Body of pancreas (tissue), 4 donors: ENCODE measurements around the gene WSB1. TPM values are rescaled to one million over a fixed set of nuclear protein-coding genes. Genes with fewer than 3 reads are reported as not detected.

Source experiments
- ATAC-seq: fragments of 150-250 bp; one replicate; pipeline ENCODE4 v1.9.1; 2016
- DNase-seq, 4 donors: peaks; one replicate each; pipeline ENCODE4 v3.0.0-alpha.2; 2019
- H3K27ac ChIP-seq, 4 donors: fragments of 200-600 bp; sonication (generic); 1 replicate in 3 of 4; 2 replicates in 1 of 4; pipeline versions ENCODE4 v1.5.1 to v1.6.1; 2016 to 2019; ENCODE audit warnings: mild to moderate bottlenecking in 1 of 4, mixed read lengths in 1 of 4, moderate library complexity in 1 of 4
- H3K27me3 ChIP-seq, 2 donors: fragments of 200-600 bp; sonication (generic); one replicate each; pipeline ENCODE4 v1.6.0; 2016; ENCODE audit warnings: mild to moderate bottlenecking in 1 of 2
- H3K36me3 ChIP-seq, 2 donors: fragments of 200-600 bp; sonication (generic); replicated peaks in 1 of 2; 2 replicates each; pipeline ENCODE4 v1.5.1; 2016; ENCODE audit warnings: low read depth in 2 of 2; ENCODE audit not compliant: insufficient read depth in 1 of 2
- H3K4me1 ChIP-seq: fragments of 200-600 bp; sonication (generic); one replicate; pipeline ENCODE4 v1.6.0; 2016
- H3K4me3 ChIP-seq, 2 donors: fragments of 200-600 bp; sonication (generic); 1 replicate in 1 of 2; 2 replicates in 1 of 2; pipeline ENCODE4 v1.5.1; 2016 to 2019
- H3K9me3 ChIP-seq, 3 donors: fragments of 200-600 bp; sonication (generic); 1 replicate in 2 of 3; 2 replicates in 1 of 3; pipeline ENCODE4 v1.5.1; 2016
- CTCF ChIP-seq, 7 experiments: fragments of 450-650 bp in 4 of 7; fragments of 200-600 bp in 3 of 7; sonication (generic) in 3 of 7; IDR thresholded peaks; one replicate each; pipeline ENCODE4 v1.5.1; 2016 to 2019; ENCODE audit warnings: antibody characterized with exemption in 7 of 7
- POLR2A ChIP-seq, 3 donors: fragments of 450-650 bp; IDR thresholded peaks; one replicate each; pipeline ENCODE4 v1.6.1; 2016; ENCODE audit warnings: antibody characterized with exemption in 3 of 3, mild to moderate bottlenecking in 2 of 3
- WGBS, 2 donors: methylation state at CpG; one replicate each; pipeline ENCODE4 v1.1.5; 2017; 5-methylcytosine and 5-hydroxymethylcytosine counted together
- intact Hi-C: fragments of 100-400 bp; cut with DNase I; formaldehyde crosslinking; loops from one replicate; pipeline ENCODE4 v1.15.1; 2023
- total RNA-seq, 2 donors: library from RNA; depleted of rRNA; stranded (reverse); fragments of >200 nt; gene quantifications; one replicate each; pipeline ENCODE4 v1.1.0, GENCODE V29; 2016

The WSB1 gene
- total RNA-seq, 2 donors from 2014 or later, result 106 to 147 TPM

DNA sequence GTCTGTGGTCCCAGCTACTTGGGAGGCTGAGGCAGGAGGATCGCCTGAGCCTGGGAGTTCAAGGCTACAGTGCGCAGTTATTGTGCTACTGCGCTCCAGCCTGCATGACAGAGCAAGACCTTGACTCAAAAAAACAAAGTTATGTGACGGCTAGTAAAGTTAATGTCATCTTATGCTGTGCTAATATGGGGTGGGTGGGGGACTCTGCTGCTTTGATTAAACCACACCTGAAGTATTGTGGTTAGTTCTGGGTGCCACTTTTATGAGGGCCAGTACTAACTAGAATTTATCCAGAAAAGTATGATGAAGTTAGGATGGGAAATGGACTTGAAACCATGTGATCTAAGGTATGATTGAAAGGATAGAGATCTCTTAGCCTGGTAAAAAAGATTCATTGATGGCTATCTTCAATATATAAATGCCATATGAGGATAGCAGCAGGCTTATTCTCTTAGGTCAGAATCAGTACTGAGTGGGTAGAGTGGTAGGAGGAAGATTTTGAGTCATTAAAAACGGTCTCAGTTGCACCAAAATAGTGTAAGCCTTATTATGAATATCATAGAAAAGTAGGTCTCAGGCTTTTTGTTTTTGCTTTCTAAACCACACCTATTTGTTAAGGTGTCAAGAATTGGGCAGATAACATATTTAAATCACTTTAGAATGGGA, 5.6 kb downstream of the WSB1 start:
- ATAC-seq, result no peak
- Histone ChIP-seq H3K36me3 (no peaks in the 10 kb centered on the region), H3K27ac (no peak overlapping the region), H3K4me3 (no peak overlapping the region), H3K9me3 (no peaks in the 10 kb centered on the region), H3K4me1 (peaks cover 60% of the 10 kb centered on the region), H3K27me3 (no peaks in the 10 kb centered on the region)
- DNase-seq, result no peak
- TF ChIP-seq POLR2A (IDR thresholded peaks at IDR 0.05), result no peak
- TF ChIP-seq CTCF (IDR thresholded peaks at IDR 0.05), result no peak
- 63 to 65% methylated on average over 5 of the region's 5 CpGs for WGBS, 2 donors
- intact Hi-C loops, result no loop called here

GRCh38 chr17:27303734-27304133, 9.8 kb downstream of the WSB1 start:
- H3K27ac ChIP-seq, result peak overlapping the region in 1 of 4 donors; percentile 18
- no peaks in the 10 kb centered on the region for H3K9me3 ChIP-seq
- no peaks in the 10 kb centered on the region for H3K27me3 ChIP-seq
- H3K4me3 ChIP-seq, result no peak overlapping the region
- peaks cover 49% of the 10 kb centered on the region for H3K4me1 ChIP-seq
- no peak for ATAC-seq
- intact Hi-C loops, result no loop called here
- 40 to 48% methylated on average over 2 of the region's 2 CpGs for WGBS, 2 donors
- no peak for DNase-seq
- peaks cover 0 to 8% of the 10 kb centered on the region in 2 donors for H3K36me3 ChIP-seq
- TF ChIP-seq POLR2A (IDR thresholded peaks at IDR 0.05) (no peak), CTCF (IDR thresholded peaks at IDR 0.05) (no peak)

GRCh38 chr17:27306276-27306835, 12.4 kb downstream of the WSB1 start:
- H3K27me3 ChIP-seq, result no peaks in the 10 kb centered on the region
- peaks cover 0 to 17% of the 10 kb centered on the region in 2 donors for H3K36me3 ChIP-seq
- WGBS, 2 donors, result 82 to 88% methylated on average over 7 of the region's 7 CpGs
- ATAC-seq (no peak), DNase-seq (no peak)
- H3K4me1 ChIP-seq, result peaks cover 28% of the 10 kb centered on the region
- TF ChIP-seq CTCF (IDR thresholded peaks at IDR 0.05) (no peak), POLR2A (IDR thresholded peaks at IDR 0.05) (no peak)
- no peak overlapping the region for H3K27ac ChIP-seq
- no peaks in the 10 kb centered on the region for H3K9me3 ChIP-seq
- H3K4me3 ChIP-seq, result no peak overlapping the region
- intact Hi-C loops, result no loop called here

DNA sequence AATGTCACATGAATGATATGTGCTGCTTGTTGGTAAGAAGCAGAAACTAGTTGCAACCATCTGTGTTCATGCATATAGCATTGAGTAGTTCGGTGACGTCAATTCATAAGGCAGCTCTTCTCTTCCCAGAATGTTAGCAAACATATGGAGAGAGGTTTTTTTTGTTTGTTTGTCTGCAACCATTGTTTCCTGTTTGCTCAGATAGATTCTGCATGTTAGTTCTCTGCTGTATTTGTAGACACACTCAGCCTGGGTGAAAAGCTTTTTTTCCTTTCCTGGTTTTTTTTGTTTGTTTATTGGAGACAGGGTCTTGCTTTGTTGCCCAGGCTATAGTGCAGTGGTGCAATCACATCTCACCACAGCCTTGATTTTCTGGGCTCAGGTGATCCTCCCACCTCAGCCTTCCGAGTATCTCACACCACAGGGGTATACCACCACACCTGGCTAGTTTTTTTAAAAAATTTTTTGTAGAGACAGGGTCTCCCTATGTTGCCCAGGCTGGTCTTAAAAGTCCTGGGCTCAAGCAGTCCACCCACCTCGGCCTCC, 16.7 kb downstream of the WSB1 start:
- H3K4me1 ChIP-seq, result peaks cover 6% of the 10 kb centered on the region
- TF ChIP-seq CTCF (IDR thresholded peaks at IDR 0.05) (no peak), POLR2A (IDR thresholded peaks at IDR 0.05) (no peak)
- no peak overlapping the region for H3K4me3 ChIP-seq
- H3K9me3 ChIP-seq, result no peaks in the 10 kb centered on the region
- 88 to 92% methylated on average over 4 of the region's 4 CpGs for WGBS, 2 donors
- H3K27ac ChIP-seq, result no peak overlapping the region
- ATAC-seq, result no peak
- peaks cover 11 to 31% of the 10 kb centered on the region in 2 donors for H3K36me3 ChIP-seq
- no peak for DNase-seq
- no peaks in the 10 kb centered on the region for H3K27me3 ChIP-seq
- intact Hi-C loops, result no loop called here
